Activated naive CD4-positive, alpha-beta T cell treated with anti-CD3 and anti-CD28 coated beads, Interleukin-2, amount 50 U/mL, for 24 hours (primary cell): ENCODE measurements around the gene SRGN.

Source experiments
- H3K27ac Mint-ChIP-seq: one replicate; pipeline ENCODE4 v1.8.0; 2021; ENCODE audit warnings: mild to moderate bottlenecking, mixed read lengths
- H3K27me3 Mint-ChIP-seq: one replicate; pipeline ENCODE4 v1.8.0; 2021; ENCODE audit warnings: mixed read lengths
- H3K36me3 Mint-ChIP-seq: one replicate; pipeline ENCODE4 v1.8.0; 2021; ENCODE audit warnings: mixed read lengths
- H3K4me1 Mint-ChIP-seq: one replicate; pipeline ENCODE4 v1.8.0; 2021; ENCODE audit warnings: mixed read lengths
- H3K4me3 Mint-ChIP-seq: one replicate; pipeline ENCODE4 v1.8.0; 2021; ENCODE audit warnings: mild to moderate bottlenecking, mixed read lengths
- H3K9me3 Mint-ChIP-seq: one replicate; pipeline ENCODE4 v1.8.0; 2021; ENCODE audit warnings: mixed read lengths

Gene SRGN

DNA sequence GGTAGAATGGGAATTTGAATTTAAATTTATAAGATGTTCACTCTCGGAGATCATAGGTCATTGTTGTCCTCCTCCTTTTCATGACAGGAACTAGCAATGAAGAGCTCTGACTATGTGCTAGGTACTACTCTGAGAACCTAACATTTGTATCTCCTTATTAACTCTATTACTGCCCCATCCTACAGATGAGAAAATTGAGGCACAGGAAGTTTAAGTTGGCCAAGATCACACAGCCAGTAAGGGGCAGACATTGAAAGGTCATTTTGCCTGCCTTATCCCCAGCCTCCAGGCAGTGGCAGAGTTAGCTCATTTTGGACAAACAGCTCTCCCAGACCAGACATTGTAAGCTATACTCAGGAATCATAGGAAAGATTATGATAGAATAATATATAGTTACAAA is 6.0 kb downstream of the SRGN start:
- H3K27ac Mint-ChIP-seq, result no peak overlapping the region
- peaks cover 59% of the 10 kb centered on the region for H3K4me1 Mint-ChIP-seq
- H3K9me3 Mint-ChIP-seq, result no peaks in the 10 kb centered on the region
- peak overlapping the region; percentile 11 for H3K4me3 Mint-ChIP-seq
- no peaks in the 10 kb centered on the region for H3K27me3 Mint-ChIP-seq
- H3K36me3 Mint-ChIP-seq, result peaks cover 26% of the 10 kb centered on the region

GRCh38 chr10:69096045-69096444 is 8.1 kb downstream of the SRGN start:
- H3K4me3 Mint-ChIP-seq, result no peak overlapping the region
- H3K27ac Mint-ChIP-seq, result no peak overlapping the region
- peaks cover 18% of the 10 kb centered on the region for H3K36me3 Mint-ChIP-seq

DNA sequence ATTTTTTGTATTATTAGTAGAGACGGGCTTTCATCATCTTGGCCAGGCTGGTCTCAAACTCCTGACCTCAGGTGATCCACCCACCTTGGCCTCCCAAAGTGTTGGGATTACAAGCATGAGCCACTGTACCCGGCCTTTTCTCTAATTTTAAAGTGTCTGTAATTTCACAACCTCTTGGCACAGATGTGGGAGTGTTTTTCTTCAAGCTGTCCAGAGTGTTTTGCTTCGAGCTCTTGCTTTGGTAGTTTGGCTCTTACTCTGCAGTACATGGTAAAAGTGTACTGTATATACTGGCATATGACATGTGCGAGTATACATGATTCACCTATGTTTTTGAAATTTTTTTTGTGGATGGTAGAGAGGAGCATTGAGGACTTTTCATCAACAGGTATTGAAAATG is 9.8 kb downstream of the SRGN start:
- peaks cover 18% of the 10 kb centered on the region for H3K36me3 Mint-ChIP-seq
- H3K27ac Mint-ChIP-seq, result peak overlapping the region; percentile 90
- no peaks in the 10 kb centered on the region for H3K9me3 Mint-ChIP-seq
- peaks cover 67% of the 10 kb centered on the region for H3K4me1 Mint-ChIP-seq
- no peaks in the 10 kb centered on the region for H3K27me3 Mint-ChIP-seq
- H3K4me3 Mint-ChIP-seq, result no peak overlapping the region

More at GRCh38 chr10:69096045-69096444, 8.1 kb downstream of the SRGN start:
- Mint-ChIP-seq H3K4me1 (peaks cover 61% of the 10 kb centered on the region), H3K27me3 (no peaks in the 10 kb centered on the region), H3K9me3 (no peaks in the 10 kb centered on the region)

GRCh38 chr10:69100136-69100872 is 12.4 kb downstream of the SRGN start:
- H3K4me1 Mint-ChIP-seq, result peaks cover 60% of the 10 kb centered on the region
- H3K27ac Mint-ChIP-seq, result peak overlapping the region; percentile 12
- H3K9me3 Mint-ChIP-seq, result no peaks in the 10 kb centered on the region
- peaks cover 26% of the 10 kb centered on the region for H3K36me3 Mint-ChIP-seq
- H3K27me3 Mint-ChIP-seq, result no peaks in the 10 kb centered on the region
- peak overlapping the region; percentile 39 for H3K4me3 Mint-ChIP-seq

- peaks cover 29% of the 10 kb centered on the region for H3K36me3 Mint-ChIP-seq
- peaks cover 52% of the 10 kb centered on the region for H3K4me1 Mint-ChIP-seq
- H3K27ac Mint-ChIP-seq, result no peak overlapping the region
- no peaks in the 10 kb centered on the region for H3K9me3 Mint-ChIP-seq
- H3K27me3 Mint-ChIP-seq, result no peaks in the 10 kb centered on the region
- peak overlapping the region; percentile 55 for H3K4me3 Mint-ChIP-seq
Measured at GRCh38 chr10:69101451-69102095, 13.7 kb downstream of the SRGN start.

DNA sequence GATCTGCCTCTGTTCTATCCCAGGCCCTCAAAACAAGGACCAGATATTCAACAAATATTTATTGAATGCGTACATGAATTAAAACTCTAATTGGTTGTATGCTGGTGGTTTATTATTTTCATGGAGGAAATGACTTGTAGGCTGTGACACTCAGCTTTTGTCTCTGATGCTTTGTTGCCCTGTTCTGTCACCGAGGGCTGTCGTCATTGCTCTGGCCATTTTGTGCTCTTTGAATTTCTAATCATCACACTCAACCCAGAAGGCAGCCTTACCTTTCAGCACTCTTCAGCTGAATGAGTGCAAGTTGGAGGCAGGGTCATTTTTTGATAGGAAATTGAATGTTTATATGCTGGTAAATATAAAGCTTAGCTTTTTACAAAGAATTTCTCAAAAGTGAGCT is 14.5 kb downstream of the SRGN start:
- Mint-ChIP-seq H3K27me3 (no peaks in the 10 kb centered on the region), H3K27ac (peak overlapping the region; percentile 71), H3K4me1 (peaks cover 50% of the 10 kb centered on the region), H3K36me3 (peaks cover 29% of the 10 kb centered on the region), H3K9me3 (no peaks in the 10 kb centered on the region), H3K4me3 (peak overlapping the region; percentile 55)

DNA sequence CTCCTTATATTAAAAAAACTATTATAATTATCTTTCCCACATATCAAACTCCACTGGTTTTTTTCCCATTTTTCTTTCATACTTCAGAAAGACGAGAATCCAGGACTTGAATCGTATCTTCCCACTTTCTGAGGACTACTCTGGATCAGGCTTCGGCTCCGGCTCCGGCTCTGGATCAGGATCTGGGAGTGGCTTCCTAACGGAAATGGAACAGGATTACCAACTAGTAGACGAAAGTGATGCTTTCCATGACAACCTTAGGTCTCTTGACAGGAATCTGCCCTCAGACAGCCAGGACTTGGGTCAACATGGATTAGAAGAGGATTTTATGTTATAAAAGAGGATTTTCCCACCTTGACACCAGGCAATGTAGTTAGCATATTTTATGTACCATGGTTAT is 15.9 kb downstream of the SRGN start:
- no peaks in the 10 kb centered on the region for H3K27me3 Mint-ChIP-seq
- H3K36me3 Mint-ChIP-seq, result peaks cover 23% of the 10 kb centered on the region
- no peak overlapping the region for H3K27ac Mint-ChIP-seq
- H3K4me1 Mint-ChIP-seq, result peaks cover 42% of the 10 kb centered on the region
- no peaks in the 10 kb centered on the region for H3K9me3 Mint-ChIP-seq
- no peak overlapping the region for H3K4me3 Mint-ChIP-seq

- Mint-ChIP-seq H3K4me1 (peaks cover 32% of the 10 kb centered on the region), H3K36me3 (peaks cover 23% of the 10 kb centered on the region), H3K9me3 (no peaks in the 10 kb centered on the region), H3K4me3 (no peak overlapping the region), H3K27ac (peak overlapping the region; percentile 77), H3K27me3 (no peaks in the 10 kb centered on the region)
Measured at GRCh38 chr10:69104994-69105790, 17.3 kb downstream of the SRGN start.

DNA sequence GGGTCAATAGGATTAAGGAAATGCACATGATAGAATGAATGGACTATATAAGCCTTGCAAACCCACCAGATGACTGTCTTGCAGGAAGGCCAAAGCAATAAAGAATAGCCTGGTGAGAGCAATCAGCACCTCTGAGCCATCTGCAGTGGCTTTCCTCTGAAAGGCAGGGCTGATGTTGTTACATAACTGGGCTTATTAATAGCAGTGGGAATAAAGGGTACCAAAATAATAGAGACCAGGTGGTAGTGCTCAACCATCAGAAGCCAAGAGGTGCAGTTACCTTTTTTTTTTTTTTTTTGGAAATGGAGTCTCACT is 19.2 kb downstream of the SRGN start:
- Mint-ChIP-seq H3K27me3 (no peaks in the 10 kb centered on the region), H3K4me1 (peaks cover 13% of the 10 kb centered on the region), H3K9me3 (no peaks in the 10 kb centered on the region), H3K27ac (peak overlapping the region; percentile 35), H3K36me3 (peaks cover 17% of the 10 kb centered on the region), H3K4me3 (no peak overlapping the region)

GRCh38 chr10:69107699-69108098 is 19.8 kb downstream of the SRGN start:
- H3K36me3 Mint-ChIP-seq, result peaks cover 15% of the 10 kb centered on the region
- peaks cover 8% of the 10 kb centered on the region for H3K4me1 Mint-ChIP-seq
- no peak overlapping the region for H3K27ac Mint-ChIP-seq
- no peaks in the 10 kb centered on the region for H3K9me3 Mint-ChIP-seq
- no peaks in the 10 kb centered on the region for H3K27me3 Mint-ChIP-seq
- no peak overlapping the region for H3K4me3 Mint-ChIP-seq

- H3K36me3 Mint-ChIP-seq, result no peaks in the 10 kb centered on the region
- peaks cover 7% of the 10 kb centered on the region for H3K4me1 Mint-ChIP-seq
- H3K4me3 Mint-ChIP-seq, result no peak overlapping the region
- H3K9me3 Mint-ChIP-seq, result no peaks in the 10 kb centered on the region
- H3K27ac Mint-ChIP-seq, result no peak overlapping the region
- H3K27me3 Mint-ChIP-seq, result no peaks in the 10 kb centered on the region
Measured at GRCh38 chr10:69119896-69120295, 32.0 kb downstream of the SRGN start.

- no peaks in the 10 kb centered on the region for H3K36me3 Mint-ChIP-seq
- H3K4me1 Mint-ChIP-seq, result peaks cover 28% of the 10 kb centered on the region
- H3K4me3 Mint-ChIP-seq, result peak overlapping the region; percentile 91
- H3K27me3 Mint-ChIP-seq, result no peaks in the 10 kb centered on the region
- peak overlapping the region; percentile 95 for H3K27ac Mint-ChIP-seq
- no peaks in the 10 kb centered on the region for H3K9me3 Mint-ChIP-seq
Measured at GRCh38 chr10:69123306-69123746, 35.4 kb downstream of the SRGN start.

- Mint-ChIP-seq H3K27me3 (no peaks in the 10 kb centered on the region), H3K4me3 (peak within 1 kb of the TSS; percentile 93)
Measured at GRCh38 chr10:69123747-69124562, 36.1 kb downstream of the SRGN start, which contains the start of gene VPS26A. Gene VPS26A (plus strand): TSS chr10:69124178. CDS start chr10:69124278, 100 bp downstream.

DNA sequence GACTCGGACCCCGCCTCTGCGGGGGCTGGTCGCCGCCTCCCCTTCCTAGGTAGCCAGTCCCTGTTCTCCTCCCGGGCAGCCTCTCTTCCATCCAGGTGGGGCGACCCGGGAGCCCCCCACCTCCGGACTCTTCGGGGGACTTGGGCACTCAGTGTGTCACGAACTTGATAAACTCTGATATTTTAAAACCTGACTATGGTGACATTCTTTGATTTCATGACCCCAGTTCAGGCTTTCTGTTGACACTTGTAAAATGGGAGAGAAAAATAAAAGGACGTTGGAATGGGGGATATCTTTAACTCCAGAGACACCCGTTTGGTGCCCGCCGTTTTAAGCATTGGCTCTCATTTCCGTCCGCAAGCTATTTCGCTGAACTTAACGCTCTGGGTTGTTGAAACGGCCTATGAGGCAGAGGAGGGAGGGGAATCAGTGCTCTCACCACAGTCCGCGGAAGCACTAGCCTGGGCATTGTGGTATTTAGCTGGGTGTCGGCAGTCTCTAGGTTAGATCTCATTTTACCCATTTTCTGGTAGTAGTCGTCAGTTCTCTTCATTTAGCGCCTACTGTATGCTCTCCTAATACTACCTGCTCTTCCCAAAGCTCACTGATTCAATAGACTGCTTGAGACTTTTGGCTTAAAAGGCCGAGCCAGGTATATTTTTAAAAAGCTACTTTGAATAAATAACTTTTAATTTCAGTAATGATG is 36.8 kb downstream of the SRGN start:
- Mint-ChIP-seq H3K27me3 (no peaks in the 10 kb centered on the region), H3K27ac (peak overlapping the region; percentile 80), H3K36me3 (no peaks in the 10 kb centered on the region), H3K4me1 (peaks cover 38% of the 10 kb centered on the region), H3K4me3 (peak overlapping the region; percentile 93), H3K9me3 (no peaks in the 10 kb centered on the region)

More at GRCh38 chr10:69123747-69124562, 36.1 kb downstream of the SRGN start, which contains the start of gene VPS26A:
- Mint-ChIP-seq H3K27ac (peak within 1 kb of the TSS; percentile 95), H3K4me1 (peaks cover 32% of the 10 kb centered on the region), H3K9me3 (no peaks in the 10 kb centered on the region), H3K36me3 (no peaks in the 10 kb centered on the region)
